LHCN-M2 (cell line): ENCODE data around the gene TCF20. TPM values are rescaled to one million over a fixed set of nuclear protein-coding genes. Genes with fewer than 3 reads are reported as not detected.
A peak's percentile ranks its signal among the peaks of the same experiment; 100 is the strongest.

ENCODE experiments used
- DNase-seq: peaks from one replicate; pipeline ENCODE4 v3.0.0-alpha.2; 2012; ENCODE audit warnings: low read depth
- polyA plus RNA-seq: library from polyadenylated mRNA; unstranded; fragments of >200 nt; gene quantifications from one replicate; pipeline ENCODE4 v1.2.1, GENCODE V29; 2012; ENCODE audit warnings: missing spikeins
- total RNA-seq: library from RNA; depleted of rRNA; stranded (reverse); fragments of >200 nt; gene quantifications from 2 replicates; pipeline ENCODE4 v1.2.3, GENCODE V29; 2014; rRNA removed

TCF20 gene
- 17.6 and 18.1 TPM in 2 replicates for total RNA-seq
- polyA plus RNA-seq, result 5.6 TPM

DNA sequence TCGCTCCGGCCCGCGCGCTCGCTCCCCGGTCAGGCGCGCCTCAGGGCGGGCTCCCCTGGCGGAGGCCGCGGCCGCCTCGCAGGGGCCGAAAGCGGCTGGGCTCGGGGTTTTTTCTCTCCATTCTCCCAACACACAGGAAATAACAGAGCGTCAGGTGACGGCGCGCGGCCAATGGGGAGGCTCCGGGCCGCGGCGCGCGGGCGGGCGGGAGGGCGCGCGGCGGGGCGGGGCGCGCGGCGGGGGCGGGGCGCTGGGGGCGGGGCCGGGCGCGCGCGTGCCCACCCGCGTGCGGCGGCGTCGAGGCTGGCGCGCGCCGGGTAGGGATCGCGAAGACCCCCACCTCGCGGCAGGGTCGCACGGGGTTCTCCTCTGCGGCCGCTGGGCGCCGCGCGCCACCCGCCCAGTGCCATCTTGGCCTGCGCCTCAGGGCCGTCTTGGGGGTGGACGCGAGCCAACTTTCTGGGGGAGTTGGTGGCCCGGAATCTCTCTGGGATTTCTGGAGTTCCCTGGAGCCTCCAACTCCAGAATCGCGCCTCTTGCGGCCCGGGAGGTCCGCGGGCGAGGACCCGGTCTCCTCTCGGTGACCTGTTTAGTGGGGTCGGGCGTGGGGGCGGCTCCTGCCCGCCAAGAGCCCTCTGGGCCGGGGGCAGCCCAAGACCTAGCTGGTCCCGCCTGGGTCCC is at the start of gene TCF20:
Gene TCF20 (minus strand): TSS at position 144 of the 681 bp plus-strand sequence. CDS start 55,348 bp downstream, outside the sequence.
- DNase-seq, result peak; percentile 68

DNA sequence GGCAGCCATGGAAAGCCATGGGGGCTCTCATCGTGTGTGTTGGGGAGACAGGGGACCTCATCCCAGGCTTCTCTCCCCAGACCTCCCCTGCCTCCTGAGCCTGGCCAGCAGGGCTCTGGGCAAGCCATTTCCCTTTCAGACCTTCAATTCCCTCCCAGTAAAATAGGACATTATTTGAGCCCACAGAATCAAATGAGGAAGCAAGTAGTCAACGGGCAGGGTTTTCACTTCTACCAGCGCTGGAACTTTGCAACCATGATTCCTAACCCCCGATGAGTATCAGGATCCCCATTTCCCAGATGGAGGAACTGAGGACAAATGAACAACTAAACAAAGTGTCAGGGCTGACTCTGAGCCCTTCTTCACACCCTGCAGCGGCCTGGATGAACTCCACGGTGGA is 48.9 kb upstream of the TCF20 start:
- no peak for DNase-seq

DNA sequence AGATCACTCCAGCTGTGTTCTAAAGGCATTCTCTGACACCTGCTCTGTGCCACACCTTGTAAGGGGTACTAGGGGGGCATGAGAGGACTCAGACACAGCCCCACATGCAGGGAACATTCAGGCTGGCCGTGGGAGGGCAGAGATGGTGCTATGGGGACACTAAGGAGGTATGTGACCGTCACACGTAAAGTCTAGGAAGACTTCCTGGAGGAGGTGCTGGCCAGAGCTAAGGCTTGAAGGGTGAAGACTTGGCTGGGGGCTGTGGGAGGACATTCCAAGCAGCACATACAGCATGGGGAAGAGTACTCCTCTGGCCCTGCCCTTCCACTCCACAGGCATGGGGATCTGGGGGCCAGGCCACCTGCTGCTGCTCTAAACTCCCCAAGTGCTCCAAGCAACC is 48.5 kb upstream of the TCF20 start:
- DNase-seq, result no peak

DNA sequence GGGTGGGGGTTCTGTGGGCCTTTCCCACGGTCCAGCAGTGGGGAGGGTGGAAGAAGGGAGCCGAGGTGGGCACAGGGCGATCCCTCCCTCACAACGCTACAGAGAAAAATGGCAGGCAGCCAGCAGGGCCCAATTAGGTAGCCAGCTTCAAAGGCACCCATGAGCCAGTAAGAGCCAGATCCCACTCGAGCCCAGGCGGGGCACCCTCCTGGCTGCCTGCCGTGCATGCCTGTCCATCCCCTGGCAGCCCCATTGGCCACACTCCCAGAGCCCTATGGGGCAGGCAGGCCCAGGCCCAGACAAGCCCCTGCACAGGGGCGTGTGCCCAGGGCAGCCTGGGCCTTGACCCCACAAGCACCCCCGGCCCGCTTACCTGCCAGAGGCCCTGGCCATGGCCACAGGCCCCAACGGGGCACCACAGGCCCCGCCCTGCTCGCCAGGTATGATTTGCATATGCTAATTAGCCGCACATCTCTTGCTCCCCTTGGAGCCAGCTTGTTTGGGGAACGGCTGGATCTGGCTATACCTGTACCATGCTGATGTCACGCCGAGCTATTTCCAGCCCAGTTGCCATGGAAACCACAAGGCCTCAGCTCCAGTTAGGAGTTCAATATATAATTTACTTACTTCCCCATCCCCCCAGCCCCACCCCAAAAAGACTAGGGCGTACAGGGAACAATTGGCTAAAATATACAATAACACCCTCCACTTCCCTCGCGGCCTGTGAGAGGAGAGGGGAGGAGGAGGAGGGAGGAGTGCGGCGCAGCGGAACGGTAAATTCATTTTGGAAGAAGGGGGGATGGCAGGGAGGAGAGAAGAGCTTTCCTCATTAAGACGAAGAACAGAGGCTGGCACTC is 47.5 kb upstream of the TCF20 start:
- DNase-seq, result no peak

DNA sequence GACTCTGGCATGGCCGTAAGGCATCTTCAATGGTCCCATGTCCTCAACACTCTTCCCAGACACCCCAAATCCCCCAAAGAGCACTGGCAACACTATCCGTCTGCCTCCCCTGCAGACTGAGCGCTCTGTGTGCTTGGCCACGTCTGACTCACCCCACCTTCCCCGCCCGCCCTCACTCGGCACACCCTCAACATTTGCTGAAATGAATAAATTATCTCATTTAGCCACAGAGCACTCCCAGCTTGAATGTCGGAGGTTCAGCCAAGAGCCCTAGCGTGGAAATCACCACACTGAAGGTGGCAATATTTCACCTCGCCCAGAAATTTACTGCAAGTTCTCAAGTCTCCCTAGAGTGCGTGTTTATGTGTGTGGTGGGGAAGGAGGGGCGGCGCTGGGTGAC is 46.6 kb upstream of the TCF20 start:
- peak; percentile 11 for DNase-seq

DNA sequence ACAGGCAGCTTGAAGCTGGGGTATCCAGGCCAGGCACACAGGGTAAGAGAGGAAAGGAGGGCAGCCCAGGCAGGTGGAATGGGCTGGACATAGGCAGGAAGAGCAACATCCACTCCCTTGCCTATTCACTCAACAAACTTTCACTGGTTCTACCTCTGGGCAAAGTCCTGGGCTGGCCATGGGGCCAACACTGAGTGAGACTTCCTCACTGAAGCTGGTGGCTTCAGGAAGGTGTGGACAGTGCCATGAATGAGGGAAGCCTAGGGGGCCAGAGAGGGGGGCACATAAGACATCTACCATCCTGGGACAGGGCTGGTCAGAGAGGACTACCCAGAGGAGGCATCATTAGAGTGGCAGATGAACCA is 44.9 kb upstream of the TCF20 start:
- DNase-seq, result no peak

DNA sequence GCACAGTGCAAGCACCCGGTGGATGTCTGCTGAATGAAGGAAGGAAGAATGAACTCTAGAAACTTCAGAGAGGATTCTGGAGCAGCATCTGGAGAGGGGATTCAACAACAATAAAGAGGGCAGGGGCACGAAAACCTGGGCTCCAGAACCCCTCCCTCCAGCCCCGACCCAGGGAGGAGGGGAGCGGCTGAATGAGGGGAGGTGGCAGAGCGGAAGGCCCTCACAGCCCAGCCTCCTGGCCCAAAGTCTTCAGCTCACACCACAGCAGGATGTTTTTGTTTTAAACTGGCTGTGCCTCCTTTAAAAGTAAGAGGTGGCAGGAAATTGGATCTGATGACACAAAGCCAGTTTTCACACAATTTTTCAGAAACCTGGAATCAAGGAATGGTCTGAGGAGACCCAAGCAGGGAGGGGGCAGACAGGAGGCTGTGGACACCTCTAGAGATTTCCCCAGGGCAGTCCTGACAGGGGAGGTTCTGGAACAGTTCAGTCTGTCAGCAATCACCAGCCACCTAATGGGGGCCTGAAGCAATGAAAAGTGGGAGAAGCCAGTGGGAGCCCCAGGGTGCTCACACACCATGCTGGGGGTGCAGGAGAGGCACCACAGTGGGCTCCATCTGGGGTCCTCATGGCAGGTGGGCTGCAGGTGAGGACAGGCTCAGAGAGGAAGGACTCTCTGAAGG is 44.4 kb upstream of the TCF20 start:
- DNase-seq, result no peak

DNA sequence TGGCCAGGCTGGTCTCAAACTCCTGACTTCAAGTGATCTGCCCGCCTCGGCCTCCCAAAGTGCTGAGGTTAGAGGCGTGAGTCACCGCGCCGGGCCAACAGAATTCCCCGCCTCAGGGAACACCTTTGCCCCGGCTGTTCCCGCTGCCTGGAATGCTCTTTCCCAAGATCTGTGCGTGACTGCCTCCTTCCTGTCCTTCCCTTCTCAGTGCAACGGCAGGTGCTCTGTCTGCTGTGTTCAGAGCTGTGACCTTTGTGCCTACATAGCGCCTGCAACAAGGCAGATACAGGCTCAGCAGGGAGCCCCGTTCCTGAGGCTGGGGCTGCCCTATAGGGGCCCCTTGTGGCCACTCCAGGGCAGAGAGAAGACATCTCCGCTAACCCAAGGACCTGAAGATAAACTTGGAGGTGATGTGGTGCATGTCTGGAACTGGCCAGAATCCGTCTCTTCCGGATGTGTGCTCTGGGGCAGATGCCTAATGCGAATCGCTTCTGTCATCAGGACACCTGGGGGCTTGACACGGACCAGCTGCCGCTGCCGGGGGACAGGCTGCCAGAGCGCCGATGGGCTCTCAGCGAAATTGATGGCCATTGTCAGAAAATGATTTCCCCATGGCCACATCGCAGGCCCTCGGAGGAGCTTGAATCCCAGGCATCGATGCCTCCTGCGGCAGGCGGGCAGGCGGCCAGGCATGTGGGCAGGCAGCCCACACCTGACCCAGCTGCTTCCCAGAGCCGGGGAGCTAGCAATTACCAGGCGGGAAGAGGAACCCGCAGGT is 43.5 kb upstream of the TCF20 start:
- peak; percentile 69 for DNase-seq

DNA sequence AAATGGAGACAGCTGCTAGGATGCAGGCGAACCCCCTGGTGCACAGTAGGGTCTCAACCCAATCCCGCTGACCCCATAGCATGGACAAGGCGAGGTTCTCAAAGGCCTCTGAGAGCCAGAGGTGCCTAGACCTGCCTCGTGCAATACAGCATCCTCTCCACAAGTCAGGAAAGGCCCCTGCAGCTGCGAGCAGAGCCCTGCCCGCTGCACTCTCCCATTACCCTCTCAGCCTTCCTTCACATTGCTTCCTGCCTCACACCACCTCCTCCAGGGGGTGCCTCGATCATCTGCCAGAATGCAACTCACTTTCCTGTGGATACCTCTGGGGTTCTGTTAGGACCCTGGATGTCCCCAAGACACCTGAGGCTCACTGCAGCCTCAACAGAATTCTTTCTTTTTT is 42.8 kb upstream of the TCF20 start:
- DNase-seq, result no peak

DNA sequence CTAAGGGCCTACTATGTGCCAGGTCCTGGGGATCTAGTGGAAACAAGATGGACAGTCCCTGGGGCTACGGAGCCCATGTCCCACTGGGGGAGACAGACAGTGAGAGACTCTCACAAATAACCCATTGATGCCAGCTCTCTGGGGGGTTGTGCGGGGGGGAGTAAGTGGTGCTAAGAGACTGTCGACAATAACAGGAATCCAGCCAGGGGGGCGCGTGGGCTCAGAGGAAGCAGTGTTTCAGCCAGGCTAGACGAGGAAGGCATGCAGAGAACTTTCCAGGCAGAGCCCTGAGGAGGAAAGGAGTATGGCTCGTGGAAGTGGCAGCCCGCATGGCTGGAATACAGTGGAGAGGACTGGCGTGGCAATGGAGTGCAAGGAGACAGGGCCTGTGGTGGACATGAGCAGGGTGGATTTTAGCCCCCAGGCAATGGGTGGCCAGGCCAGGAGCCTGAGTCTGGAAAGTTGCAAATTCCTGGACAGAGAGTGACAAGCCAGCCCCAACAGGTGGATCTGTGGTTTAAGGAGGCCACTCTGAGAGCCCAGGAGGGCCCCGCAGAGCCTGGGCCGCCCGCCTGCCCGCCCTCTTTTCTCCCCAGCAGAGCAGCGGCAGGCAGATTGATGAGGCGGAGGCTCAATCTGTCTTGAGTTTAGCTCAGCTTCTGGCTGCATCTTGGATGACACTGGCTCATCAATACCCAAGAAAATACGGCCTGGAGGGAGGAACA is 40.0 kb upstream of the TCF20 start:
- DNase-seq, result no peak

DNA sequence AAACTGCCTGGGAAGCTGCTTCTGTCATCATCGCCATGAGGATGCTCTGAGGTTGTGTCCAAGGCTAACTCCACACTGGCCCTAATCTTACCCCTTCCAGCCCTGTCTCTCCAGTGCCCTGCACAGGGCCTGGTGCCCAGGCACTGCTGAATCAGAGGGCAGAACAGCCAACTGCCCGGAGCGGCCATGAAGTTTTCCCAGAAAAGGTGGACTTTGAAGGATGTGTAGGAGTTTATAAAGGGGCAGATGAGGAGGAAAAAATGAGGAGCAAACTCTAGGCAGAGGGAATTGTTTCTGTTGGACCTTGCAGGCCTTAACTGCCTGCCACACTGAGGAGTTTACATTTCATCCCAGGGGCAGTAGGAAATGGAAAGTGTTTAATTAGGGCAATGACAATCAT is 39.4 kb upstream of the TCF20 start:
- DNase-seq, result no peak

DNA sequence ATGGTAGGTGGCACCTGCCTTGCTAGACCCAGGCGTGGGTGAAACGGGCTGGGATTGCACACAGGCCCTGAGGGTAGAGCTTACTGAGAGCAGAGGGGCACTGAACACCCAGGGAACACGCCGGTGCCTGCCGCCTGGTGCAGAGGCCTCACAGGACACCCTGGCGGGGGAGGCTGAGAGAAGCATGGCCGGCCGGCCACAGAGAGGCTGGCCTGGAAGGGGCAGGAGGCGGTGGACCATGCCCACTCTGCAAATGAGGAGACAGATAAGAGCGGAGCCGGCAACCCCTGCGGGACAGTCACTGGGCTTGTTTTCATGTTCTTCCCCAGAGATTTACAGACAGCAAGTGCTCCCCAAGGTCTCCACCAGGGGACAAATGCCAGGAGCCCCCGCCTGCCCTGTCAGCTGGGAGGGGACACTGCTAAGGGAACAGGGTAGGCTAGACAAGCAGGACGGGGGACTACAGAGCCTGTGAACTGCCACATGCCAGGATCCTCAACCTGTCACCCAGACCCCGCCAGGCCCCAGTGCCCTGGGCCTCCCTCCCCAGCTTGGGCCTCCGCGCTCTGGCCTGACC is 38.5 kb upstream of the TCF20 start:
- DNase-seq, result no peak

DNA sequence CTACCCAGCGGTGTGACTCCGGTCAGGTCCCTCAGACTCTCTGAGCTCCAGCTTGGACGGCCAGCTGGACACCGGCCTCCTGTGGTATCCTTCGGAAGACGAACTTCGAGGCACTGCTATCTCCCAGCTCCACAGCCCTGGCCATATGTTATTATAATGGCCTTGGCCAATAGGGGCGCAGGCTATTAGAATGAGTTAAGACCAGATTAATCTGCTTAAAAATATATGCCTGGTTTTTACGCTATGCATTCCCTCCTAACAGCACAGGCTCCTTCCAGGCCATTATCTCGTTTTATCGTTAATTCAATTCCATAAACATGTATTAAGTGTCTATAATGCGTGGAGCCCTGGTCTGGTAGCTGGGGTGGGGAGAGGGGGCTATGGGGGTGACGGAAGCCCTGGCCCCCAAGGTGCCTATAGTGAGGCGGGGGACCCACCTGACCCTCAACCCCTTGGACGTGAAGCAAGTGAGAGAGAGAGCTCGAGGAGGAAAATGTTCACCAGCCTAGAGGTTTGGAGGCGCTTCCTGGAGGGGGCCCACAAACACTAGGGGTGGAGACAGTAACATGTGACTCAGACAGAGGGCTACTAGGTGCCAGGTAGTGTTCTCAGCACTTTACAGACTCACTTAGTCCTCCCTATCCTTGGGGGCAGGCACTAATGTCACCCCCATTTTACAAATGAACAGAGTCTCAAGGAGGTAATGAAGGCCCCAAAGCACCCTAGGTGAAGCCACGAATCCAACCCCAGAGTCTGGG is 37.5 kb upstream of the TCF20 start:
- DNase-seq, result no peak

DNA sequence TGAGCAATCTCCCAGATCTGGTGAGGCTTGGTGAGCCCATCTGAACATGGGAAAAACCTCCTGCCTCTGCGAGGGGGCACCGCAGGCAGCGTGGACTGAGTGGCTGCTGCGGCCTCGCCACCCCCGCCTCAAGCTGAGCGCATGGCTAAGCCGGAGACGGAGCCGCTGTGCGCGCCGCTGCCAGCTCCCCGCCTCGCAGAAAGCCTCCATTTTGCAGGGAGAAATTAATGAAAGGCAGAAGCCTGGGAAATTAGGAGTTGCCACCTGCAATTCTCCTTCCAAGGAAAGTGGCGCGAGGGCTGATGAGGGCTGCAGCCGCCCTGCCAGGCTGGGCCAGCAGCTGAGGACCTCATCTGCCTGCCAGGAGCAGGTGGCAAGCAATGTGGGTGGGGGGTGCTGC is 35.6 kb upstream of the TCF20 start:
- DNase-seq, result no peak

DNA sequence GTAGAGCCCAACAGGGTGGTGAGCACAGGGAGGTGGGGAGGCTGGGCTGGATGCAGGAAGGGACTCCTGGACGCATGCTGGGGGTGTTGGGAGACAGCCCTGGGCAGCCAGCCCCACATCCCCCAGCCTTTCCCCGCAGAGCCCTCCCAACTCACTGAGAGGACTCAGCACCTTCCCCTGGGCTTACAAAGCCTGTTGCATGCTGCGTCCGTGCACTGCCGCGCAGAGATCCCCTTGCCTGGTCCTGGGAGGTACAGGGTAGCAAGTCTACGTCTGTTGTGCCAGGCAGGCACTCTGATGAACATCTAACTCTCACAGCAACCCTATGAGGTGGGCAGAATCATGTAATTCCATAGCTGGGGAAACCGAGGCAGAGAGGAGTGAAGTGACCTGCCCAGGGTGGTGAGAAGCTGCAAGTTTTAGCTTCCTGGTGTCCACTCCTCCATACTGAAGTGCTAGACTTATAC is 33.9 kb upstream of the TCF20 start:
- no peak for DNase-seq

DNA sequence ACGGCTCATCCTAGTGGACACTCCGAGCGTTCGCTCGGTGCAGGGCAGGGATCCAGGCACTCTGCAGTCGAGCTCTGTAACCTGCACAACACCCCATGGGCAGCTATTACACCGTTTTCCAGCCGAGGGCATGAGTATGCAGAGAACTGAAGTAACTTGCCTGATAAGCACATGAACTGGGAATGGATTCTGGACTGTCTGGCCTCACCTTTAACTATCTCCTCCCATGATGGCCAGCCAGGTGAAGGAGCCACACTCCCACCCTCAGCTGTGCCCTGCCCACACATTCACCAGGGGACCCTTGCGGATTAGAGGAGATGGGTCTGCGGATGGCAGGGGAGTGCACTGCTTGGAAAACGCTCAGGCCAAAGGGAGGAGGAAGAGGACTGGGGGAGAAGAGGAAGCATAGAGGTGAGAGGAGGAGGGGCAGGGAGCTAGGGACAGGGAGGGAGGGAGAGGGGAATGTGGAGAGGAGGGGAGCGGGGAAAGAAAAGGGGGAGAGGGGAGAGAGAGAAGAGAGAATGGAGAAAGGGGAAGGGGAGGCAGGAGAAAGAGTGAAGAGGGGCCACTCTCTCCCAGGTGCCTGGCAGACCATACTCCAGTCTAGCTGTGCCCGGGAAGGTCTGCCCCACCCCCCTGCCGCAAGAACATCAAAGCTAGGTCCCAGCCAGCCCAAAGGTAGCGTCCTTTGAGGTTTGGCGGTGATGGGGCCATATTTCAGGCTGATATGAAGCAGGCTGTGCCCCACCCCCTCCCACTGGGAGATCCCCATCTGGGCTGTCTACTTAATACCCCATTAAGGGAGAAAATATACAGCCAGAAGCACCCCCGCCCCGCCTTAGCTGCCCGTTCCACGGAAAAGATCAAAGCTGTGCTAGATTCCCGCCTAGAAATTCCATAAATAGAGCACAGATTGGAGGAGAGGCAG is 33.2 kb upstream of the TCF20 start:
- DNase-seq, result no peak

DNA sequence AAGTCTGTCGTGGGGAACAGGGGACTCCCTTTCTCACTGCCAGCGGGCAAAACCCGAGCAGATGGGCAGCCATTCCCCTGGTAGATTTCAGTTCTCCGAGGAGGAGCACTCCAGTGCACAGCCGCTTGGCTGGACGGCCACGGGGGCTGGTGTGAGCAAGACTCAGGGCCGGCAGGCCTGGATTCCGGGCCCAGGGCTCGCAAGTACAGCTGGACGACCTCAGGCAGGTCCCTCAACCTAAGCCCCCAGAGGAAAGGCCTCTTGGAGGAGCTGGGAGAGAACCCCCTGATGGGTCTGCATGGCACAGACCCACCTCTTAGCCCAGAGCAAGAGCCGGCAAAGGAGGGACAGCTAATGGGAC is 31.3 kb upstream of the TCF20 start:
- DNase-seq, result no peak

DNA sequence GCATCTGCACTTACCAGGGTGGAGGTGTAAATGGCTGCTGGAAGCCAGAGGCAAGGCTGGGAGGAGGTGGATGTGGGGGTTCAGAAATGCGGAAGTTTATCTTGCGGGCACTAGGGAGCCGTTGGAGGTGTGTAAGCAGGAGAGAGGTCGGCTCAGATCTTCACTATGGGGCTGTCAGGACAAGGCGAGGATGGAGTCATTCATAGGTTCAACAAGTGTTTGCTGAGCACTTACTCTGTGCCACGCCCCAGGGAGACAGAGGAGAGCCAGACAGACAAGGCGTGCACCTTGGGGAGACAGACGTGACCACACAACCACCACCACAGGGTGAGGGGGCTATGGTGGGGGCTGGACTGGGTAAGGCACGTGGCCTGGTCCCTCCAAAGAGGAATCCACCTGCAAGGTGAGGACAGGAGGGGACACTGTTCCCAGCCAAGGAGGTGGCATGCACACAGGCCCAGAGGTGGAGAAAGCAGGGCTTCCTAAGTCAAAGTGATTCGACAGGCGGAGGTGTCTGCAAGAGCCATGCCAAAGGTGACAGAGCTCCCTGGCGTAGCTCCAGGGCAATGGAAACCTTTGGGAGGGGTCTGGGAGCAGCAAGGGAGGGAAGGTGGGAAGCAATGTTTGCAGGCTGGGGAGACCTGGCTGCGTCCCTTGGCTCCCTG is 30.8 kb upstream of the TCF20 start:
- DNase-seq, result no peak
